GM18520 (cell line): Measurements from ENCODE around the gene BEND2.

Source experiments
- ATAC-seq: cut with Tn5 transposase; IDR thresholded peaks from one replicate; pipeline ENCODE4 v1.9.1; 2021; ENCODE audit not compliant: unreplicated experiment

BEND2 gene

GRCh38 chrX:18146009-18146408 is 74.7 kb downstream of the BEND2 start:
- ATAC-seq = no peak

GRCh38 chrX:18136816-18137215 is 83.9 kb downstream of the BEND2 start:
- ATAC-seq = no peak

GRCh38 chrX:18133605-18134004 is 87.1 kb downstream of the BEND2 start:
- no peak for ATAC-seq

GRCh38 chrX:18129690-18130089 is 91.0 kb downstream of the BEND2 start:
- no peak for ATAC-seq

GRCh38 chrX:18126971-18127370 is 93.7 kb downstream of the BEND2 start:
- no peak for ATAC-seq

GRCh38 chrX:18119856-18120255 is 100.8 kb downstream of the BEND2 start:
- no peak for ATAC-seq
